Upper lobe of left lung (tissue), 6 donors: ENCODE data around the gene HCFC2. TPM values are rescaled to one million over a fixed set of nuclear protein-coding genes. Genes with fewer than 3 reads are reported as not detected.
"Not testable (repeated sequence)": the region's sequence is repeated elsewhere in the genome, so short reads cannot be mapped to it uniquely, and the experiment has no call there.

Experiments used
- ATAC-seq, 2 donors: fragments of 200-7000 bp; cut with Tn5 transposase; one replicate each; pipeline ENCODE4 v1.9.1; 2022; ENCODE audit warnings: mild to moderate bottlenecking in 2 of 2, moderate library complexity in 2 of 2; ENCODE audit not compliant: low FRiP score in 2 of 2
- DNase-seq, 2 donors: peaks; one replicate each; pipeline ENCODE4 v3.0.0-alpha.2; 2019 to 2020
- H3K27ac ChIP-seq, 4 donors: fragments of 200-600 bp; sonication (generic); one replicate each; pipeline ENCODE4 v1.5.1; 2016 to 2019
- H3K27me3 ChIP-seq, 4 donors: fragments of 200-600 bp; sonication (generic); one replicate each; pipeline ENCODE4 v1.5.1; 2017 to 2019
- H3K36me3 ChIP-seq, 4 donors: fragments of 200-600 bp; sonication (generic); one replicate each; pipeline ENCODE4 v1.5.1; 2016 to 2019
- H3K4me1 ChIP-seq, 4 donors: fragments of 200-600 bp; sonication (generic); one replicate each; pipeline ENCODE4 v1.5.1; 2018 to 2019
- H3K4me3 ChIP-seq, 4 donors: fragments of 200-600 bp; sonication (generic); one replicate each; pipeline ENCODE4 v1.5.1; 2017 to 2019; ENCODE audit warnings: mild to moderate bottlenecking in 2 of 4, moderate library complexity in 1 of 4
- H3K9me3 ChIP-seq, 4 donors: fragments of 200-600 bp; sonication (generic); one replicate each; pipeline ENCODE4 v1.5.1; 2018 to 2019
- EP300 ChIP-seq, 4 donors: sonication (generic); formaldehyde crosslinking; IDR thresholded peaks; one replicate each; pipeline ENCODE4 v1.5.1; 2017; ENCODE audit warnings: antibody characterized with exemption in 4 of 4, control low read depth in 2 of 4
- POLR2A ChIP-seq, 4 donors: fragments of 450-650 bp; IDR thresholded peaks; one replicate each; pipeline ENCODE4 v1.5.1; 2016 to 2017; ENCODE audit warnings: antibody characterized with exemption in 4 of 4, mild to moderate bottlenecking in 2 of 4
- POLR2AphosphoS5 ChIP-seq, 2 donors: sonication (generic); formaldehyde crosslinking; IDR thresholded peaks; one replicate each; pipeline ENCODE4 v1.5.1; 2017; ENCODE audit warnings: antibody characterized with exemption in 2 of 2
- WGBS, 2 donors: methylation state at CpG; one replicate each; pipeline ENCODE4 v1.1.5; 2017 to 2018; 5-methylcytosine and 5-hydroxymethylcytosine counted together
- total RNA-seq, 6 donors: library from RNA; depleted of rRNA in 4 of 6; stranded (reverse); fragments of >200 nt in 4 of 6; gene quantifications; one replicate each; pipeline versions ENCODE4 v1.1.0 to v1.2.1, GENCODE V29; 2016 to 2021
- TF ChIP-seq, protein P1 (sequence below), 6 experiments: fragments of 450-650 bp in 4 of 6; fragments of 200-600 bp in 2 of 6; sonication (generic) in 2 of 6; IDR thresholded peaks; one replicate each; pipeline ENCODE4 v1.5.1; 2016 to 2019; ENCODE audit warnings: antibody characterized with exemption in 6 of 6
- donor health status: DM: no; HTN: no; CAD: no; lungs with moderate emphysema.
- donor health status: DM: no; HTN: yes; CAD: no; lungs with severe emphysema.

HCFC2 gene
- total RNA-seq, 6 donors from 2014 or later = 10.3 to 28.2 (median 15.8) TPM

DNA sequence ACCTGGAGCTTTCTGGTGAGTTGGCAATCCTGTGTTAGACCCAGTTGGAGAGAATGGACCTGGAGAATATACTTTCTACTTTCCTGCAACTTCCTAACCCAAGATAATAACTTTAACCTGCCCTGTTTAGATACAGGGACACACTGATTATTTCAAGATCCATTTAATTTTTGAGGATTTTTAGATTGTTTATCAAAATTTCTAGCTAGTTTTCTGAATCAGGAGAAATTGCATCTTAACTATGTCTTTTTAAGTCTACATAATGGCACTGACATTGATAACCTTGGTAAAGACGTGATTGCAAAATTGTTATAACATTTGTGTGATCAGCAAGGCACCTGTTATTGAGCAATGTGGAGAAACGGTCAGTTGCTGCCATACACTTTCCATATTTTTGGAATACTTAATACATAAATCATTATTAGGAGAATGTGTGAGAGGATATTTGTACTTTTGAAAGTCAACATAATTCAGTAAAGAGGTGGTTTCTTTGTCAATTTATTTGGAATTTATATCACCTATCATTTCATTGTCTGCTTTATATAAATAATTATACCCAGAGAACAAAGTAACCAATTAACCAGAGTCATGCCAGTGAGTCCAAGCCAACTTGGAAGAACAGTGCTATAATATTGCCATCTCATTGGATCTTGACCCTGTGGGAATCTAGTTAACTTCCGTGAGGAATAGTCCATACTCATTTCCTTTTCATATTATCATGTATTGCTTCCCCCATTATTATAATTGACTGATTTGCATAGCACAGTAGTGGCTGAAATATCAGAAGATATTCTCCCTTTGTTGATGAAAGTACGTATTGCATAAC lies 45.3 kb downstream of the HCFC2 start:
- Histone ChIP-seq H3K9me3 (no peaks in the 10 kb centered on the region), H3K36me3 (peaks cover 0 to 17% (median 0%) of the 10 kb centered on the region in 4 donors), H3K4me1 (peaks cover 0 to 8% (median 0%) of the 10 kb centered on the region in 4 donors), H3K27me3 (no peaks in the 10 kb centered on the region), H3K4me3 (no peak overlapping the region), H3K27ac (peak overlapping the region in 1 of 4 donors; percentile 20)
- WGBS, 2 donors = 56 to 60% methylated on average over 4 of the region's 4 CpGs
- no peak for TF ChIP-seq POLR2AphosphoS5 (IDR thresholded peaks at IDR 0.05)
- TF ChIP-seq, protein P1, sequence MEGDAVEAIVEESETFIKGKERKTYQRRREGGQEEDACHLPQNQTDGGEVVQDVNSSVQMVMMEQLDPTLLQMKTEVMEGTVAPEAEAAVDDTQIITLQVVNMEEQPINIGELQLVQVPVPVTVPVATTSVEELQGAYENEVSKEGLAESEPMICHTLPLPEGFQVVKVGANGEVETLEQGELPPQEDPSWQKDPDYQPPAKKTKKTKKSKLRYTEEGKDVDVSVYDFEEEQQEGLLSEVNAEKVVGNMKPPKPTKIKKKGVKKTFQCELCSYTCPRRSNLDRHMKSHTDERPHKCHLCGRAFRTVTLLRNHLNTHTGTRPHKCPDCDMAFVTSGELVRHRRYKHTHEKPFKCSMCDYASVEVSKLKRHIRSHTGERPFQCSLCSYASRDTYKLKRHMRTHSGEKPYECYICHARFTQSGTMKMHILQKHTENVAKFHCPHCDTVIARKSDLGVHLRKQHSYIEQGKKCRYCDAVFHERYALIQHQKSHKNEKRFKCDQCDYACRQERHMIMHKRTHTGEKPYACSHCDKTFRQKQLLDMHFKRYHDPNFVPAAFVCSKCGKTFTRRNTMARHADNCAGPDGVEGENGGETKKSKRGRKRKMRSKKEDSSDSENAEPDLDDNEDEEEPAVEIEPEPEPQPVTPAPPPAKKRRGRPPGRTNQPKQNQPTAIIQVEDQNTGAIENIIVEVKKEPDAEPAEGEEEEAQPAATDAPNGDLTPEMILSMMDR (IDR thresholded peaks at IDR 0.05) = peak in 1 of 6 experiments; percentile 17
- ATAC-seq (no peak), DNase-seq (no peak)

DNA sequence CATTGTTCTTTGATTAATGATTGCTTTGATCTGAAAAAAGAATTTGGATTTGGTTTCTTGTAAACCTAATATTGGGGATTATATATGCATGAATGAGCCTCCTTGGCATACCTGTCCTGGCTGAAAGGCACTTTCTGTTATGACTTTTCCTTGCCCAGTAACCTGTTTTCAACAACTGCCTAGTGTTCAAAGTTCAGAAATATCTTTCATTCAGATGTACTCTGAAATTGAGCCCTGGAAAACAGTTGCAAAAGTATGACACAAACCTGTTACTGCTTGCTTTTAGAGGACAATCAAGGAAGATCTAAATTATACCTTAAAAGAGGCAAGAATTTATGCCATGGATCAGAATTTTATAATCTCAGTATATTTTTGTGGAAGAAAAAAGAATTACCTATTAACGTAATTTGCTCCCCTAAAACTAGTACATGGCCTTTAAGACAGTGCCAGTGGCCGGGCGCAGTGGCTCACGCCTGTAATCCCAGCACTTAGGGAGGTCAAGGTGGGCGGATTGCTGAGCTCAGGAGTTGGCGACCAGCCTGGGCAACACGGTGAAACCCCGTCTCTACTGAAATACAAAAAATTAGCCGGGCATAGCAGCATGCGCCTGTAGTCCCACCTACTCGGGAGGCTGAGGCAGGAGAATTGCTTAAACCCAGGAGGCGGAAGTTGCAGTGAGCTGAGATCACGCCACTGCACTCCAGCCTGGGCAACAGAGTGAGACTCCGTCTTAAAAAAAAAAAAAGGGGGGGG lies 50.7 kb downstream of the HCFC2 start:
- ATAC-seq, H3K4me1 ChIP-seq, H3K27ac ChIP-seq, H3K27me3 ChIP-seq, H3K4me3 ChIP-seq, H3K9me3 ChIP-seq: not testable (repeated sequence)
- DNase-seq = peak in 1 of 2 donors; percentile 29
- WGBS, 2 donors = 90 to 94% methylated on average over 14 of the region's 14 CpGs
- H3K36me3 ChIP-seq = peaks cover under 1 to 48% (median 7%) of the 10 kb centered on the region in 4 donors

DNA sequence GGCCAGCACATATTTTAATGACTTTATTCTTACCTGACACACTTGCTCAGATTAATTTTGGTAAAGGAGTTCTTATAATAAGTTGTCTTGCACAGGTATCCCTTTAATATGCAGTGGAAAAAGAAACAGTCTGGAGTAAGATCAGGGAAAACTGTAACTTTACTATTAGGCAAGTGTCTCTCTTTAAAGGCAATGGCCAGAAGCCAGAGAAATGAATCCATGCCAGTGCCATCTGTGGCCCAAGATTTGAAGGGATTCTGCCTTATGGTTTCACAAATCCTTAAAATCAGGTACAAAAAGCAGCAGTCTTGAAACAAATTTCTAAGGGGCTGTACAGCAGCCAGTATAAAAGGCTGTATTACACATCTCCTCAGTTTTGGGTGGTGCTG lies 51.2 kb downstream of the HCFC2 start:
- H3K36me3 ChIP-seq = peaks cover 4 to 54% (median 8%) of the 10 kb centered on the region in 4 donors
- H3K27me3 ChIP-seq = no peaks in the 10 kb centered on the region
- DNase-seq (no peak), ATAC-seq (no peak)
- TF ChIP-seq EP300 (IDR thresholded peaks at IDR 0.05) (no peak), POLR2AphosphoS5 (IDR thresholded peaks at IDR 0.05) (no peak)
- TF ChIP-seq, protein P1 (IDR thresholded peaks at IDR 0.05) = no peak
- H3K27ac ChIP-seq = no peak overlapping the region
- no peaks in the 10 kb centered on the region for H3K9me3 ChIP-seq
- H3K4me3 ChIP-seq = no peak overlapping the region
- H3K4me1 ChIP-seq = no peaks in the 10 kb centered on the region

DNA sequence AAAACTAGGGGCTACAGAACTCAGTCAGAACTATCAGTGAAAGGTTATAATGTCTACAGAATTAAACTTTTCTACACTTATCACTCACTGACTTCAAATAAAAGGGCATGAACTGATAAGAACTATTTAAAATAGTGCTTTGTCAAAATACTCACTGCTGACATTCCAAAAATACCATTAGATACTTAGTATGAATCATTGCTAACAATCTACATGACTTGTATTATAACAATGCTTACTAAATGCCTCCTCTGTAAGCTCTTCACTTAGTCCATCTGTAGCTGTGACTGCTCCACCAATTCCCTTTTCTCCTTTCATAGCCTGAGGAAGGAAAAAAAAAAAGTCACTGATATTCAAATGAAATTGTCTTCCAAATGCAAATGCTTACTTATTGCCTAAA lies 56.7 kb downstream of the HCFC2 start:
- Histone ChIP-seq H3K27me3 (no peaks in the 10 kb centered on the region), H3K9me3 (no peaks in the 10 kb centered on the region), H3K27ac (no peak overlapping the region), H3K4me3 (no peak overlapping the region), H3K36me3 (peaks cover 21 to 83% (median 27%) of the 10 kb centered on the region in 4 donors), H3K4me1 (peaks cover 0 to 3% (median 0%) of the 10 kb centered on the region in 4 donors)
- ATAC-seq (no peak), DNase-seq (no peak)
- no peak for TF ChIP-seq POLR2AphosphoS5 (IDR thresholded peaks at IDR 0.05)
- no peak for TF ChIP-seq POLR2A (IDR thresholded peaks at IDR 0.05)
- TF ChIP-seq, protein P1 (IDR thresholded peaks at IDR 0.05) = no peak
- no peak for TF ChIP-seq EP300 (IDR thresholded peaks at IDR 0.05)

DNA sequence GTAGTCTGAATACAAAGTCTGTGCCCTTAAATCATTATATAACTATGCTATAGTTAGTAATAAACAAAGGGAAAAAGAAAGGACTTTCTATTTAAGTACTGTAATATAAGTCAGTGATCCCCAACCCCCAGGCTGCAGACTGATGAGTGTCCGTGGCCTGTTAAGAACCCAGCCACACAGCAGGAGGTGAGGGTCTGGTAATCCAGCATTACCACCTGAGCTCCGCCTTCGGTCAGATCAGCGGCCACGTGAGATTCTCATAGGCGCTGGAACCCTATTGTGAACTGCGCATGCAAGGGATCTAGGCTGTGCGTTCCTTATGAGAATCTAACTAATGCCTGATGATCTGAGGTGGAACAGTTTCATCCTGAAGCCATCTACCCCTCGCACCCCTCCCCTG lies 58.0 kb downstream of the HCFC2 start:
- H3K27ac ChIP-seq = no peak overlapping the region
- no peak for ATAC-seq
- DNase-seq = no peak
- no peaks in the 10 kb centered on the region for H3K9me3 ChIP-seq
- H3K4me3 ChIP-seq = no peak overlapping the region
- TF ChIP-seq POLR2A (IDR thresholded peaks at IDR 0.05) (no peak), EP300 (IDR thresholded peaks at IDR 0.05) (no peak), POLR2AphosphoS5 (IDR thresholded peaks at IDR 0.05) (no peak)
- TF ChIP-seq, protein P1 (IDR thresholded peaks at IDR 0.05) = no peak
- WGBS, 2 donors = 91 to 96% methylated on average over 9 of the region's 9 CpGs
- H3K4me1 ChIP-seq = peaks cover 0 to 3% (median 0%) of the 10 kb centered on the region in 4 donors
- no peaks in the 10 kb centered on the region for H3K27me3 ChIP-seq
- peaks cover 21 to 88% (median 32%) of the 10 kb centered on the region in 4 donors for H3K36me3 ChIP-seq
